Neural progenitor cell (in vitro differentiated cells): ENCODE measurements around the gene PADI3. TPM values are rescaled to one million over a fixed set of nuclear protein-coding genes. Genes with fewer than 3 reads are reported as not detected.
A peak's percentile ranks its signal among the peaks of the same experiment; 100 is the strongest.

ENCODE experiments used
- DNase-seq: peaks from one replicate; pipeline ENCODE4 v3.0.0-alpha.2; 2016; ENCODE audit warnings: low spot score
- H2AFZ ChIP-seq: fragments of 200-600 bp; sonication (generic); replicated peaks from 2 replicates; pipeline ENCODE4 v1.6.1; 2016; ENCODE audit warnings: antibody characterized with exemption
- H3F3A ChIP-seq: fragments of 200-600 bp; sonication (generic); 2 replicates; pipeline ENCODE4 v1.6.1; 2016; ENCODE audit warnings: antibody characterized with exemption, low read depth
- H3K27ac ChIP-seq: fragments of 200-600 bp; sonication (generic); 2 replicates; pipeline ENCODE4 v1.5.1; 2016; ENCODE audit warnings: mild to moderate bottlenecking
- H3K27me3 ChIP-seq: fragments of 200-600 bp; sonication (generic); 2 replicates; pipeline ENCODE4 v1.6.1; 2016; ENCODE audit warnings: mild to moderate bottlenecking, moderate library complexity
- H3K36me3 ChIP-seq: fragments of 200-600 bp; sonication (generic); 2 replicates; pipeline ENCODE4 v1.5.1; 2016
- H3K4me1 ChIP-seq: fragments of 200-600 bp; sonication (generic); 2 replicates; pipeline ENCODE4 v1.6.1; 2016; ENCODE audit warnings: mixed run types
- H3K4me2 ChIP-seq: fragments of 200-600 bp; sonication (generic); 2 replicates; pipeline ENCODE4 v1.6.1; 2016
- H3K4me3 ChIP-seq: fragments of 200-600 bp; sonication (generic); 2 replicates; pipeline ENCODE4 v1.5.1; 2016
- H3K79me2 ChIP-seq: fragments of 200-600 bp; sonication (generic); 2 replicates; pipeline ENCODE4 v1.6.1; 2016; ENCODE audit warnings: low read depth
- H3K9ac ChIP-seq: fragments of 200-600 bp; sonication (generic); 2 replicates; pipeline ENCODE4 v1.6.1; 2016
- H3K9me3 ChIP-seq: fragments of 200-600 bp; sonication (generic); 2 replicates; pipeline ENCODE4 v1.5.1; 2016; ENCODE audit warnings: low read depth
- H4K20me1 ChIP-seq: fragments of 200-600 bp; sonication (generic); 2 replicates; pipeline ENCODE4 v1.6.1; 2016; ENCODE audit warnings: low read depth
- H3K27ac Mint-ChIP-seq: 3 replicates; pipeline ENCODE4 v1.8.0; 2021; ENCODE audit warnings: mixed read lengths
- H3K27me3 Mint-ChIP-seq: 2 replicates; pipeline ENCODE4 v1.8.0; 2022; ENCODE audit warnings: low read depth, mild to moderate bottlenecking, inconsistent platforms, moderate library complexity, mixed read lengths; ENCODE audit not compliant: insufficient read depth
- H3K36me3 Mint-ChIP-seq: 3 replicates; pipeline ENCODE4 v1.8.0; 2021; ENCODE audit warnings: mixed read lengths
- H3K4me1 Mint-ChIP-seq: 3 replicates; pipeline ENCODE4 v1.8.0; 2021; ENCODE audit warnings: mixed read lengths
- H3K4me3 Mint-ChIP-seq: 3 replicates; pipeline ENCODE4 v1.8.0; 2021; ENCODE audit warnings: mild to moderate bottlenecking, moderate library complexity, mixed read lengths
- H3K9me3 Mint-ChIP-seq: 3 replicates; pipeline ENCODE4 v1.8.0; 2020; ENCODE audit warnings: mixed read lengths
- CTCF ChIP-seq: fragments of 200-600 bp; sonication (generic); IDR thresholded peaks from 2 replicates; pipeline ENCODE4 v1.5.1; 2017; ENCODE audit warnings: antibody characterized with exemption, mild to moderate bottlenecking
- EZH2 ChIP-seq: fragments of 200-600 bp; sonication (generic); IDR thresholded peaks from 2 replicates; pipeline ENCODE4 v1.6.1; 2017; ENCODE audit warnings: antibody characterized with exemption, mild to moderate bottlenecking, moderate library complexity
- EZH2phosphoT487 ChIP-seq: fragments of 200-600 bp; sonication (generic); IDR thresholded peaks from 2 replicates; pipeline ENCODE4 v1.6.1; 2017; ENCODE audit warnings: antibody characterized with exemption
- total RNA-seq: library from RNA; depleted of rRNA; stranded (reverse); fragments of >200 nt; gene quantifications from 2 replicates; pipeline ENCODE4 v1.2.3, GENCODE V29; 2015; ENCODE audit warnings: low replicate concordance

The PADI3 gene
- total RNA-seq, result 1.0 and 2.0 TPM in 2 replicates

DNA sequence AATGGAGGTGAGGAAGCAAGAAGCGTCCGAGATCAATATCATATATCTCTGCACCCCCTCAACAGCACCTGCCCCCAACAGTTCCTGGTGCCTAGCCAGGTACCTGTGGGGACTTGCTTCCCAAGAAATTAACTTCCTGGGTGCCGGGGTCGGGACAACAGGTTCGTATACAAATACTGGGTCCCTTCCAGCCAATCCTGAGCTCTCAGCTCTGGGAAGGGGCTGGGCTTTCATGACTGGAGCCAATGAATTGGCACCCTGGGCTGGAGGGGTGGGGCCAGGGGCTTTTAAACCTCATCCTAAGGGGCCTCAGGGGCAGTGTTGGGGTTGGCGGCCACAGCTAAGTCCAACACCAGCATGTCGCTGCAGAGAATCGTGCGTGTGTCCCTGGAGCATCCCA, at the start of gene PADI3:
Gene PADI3, plus strand, starts transcription at position 318 of the 400 bp plus-strand sequence. Its CDS starts 40 bp downstream, at position 358.
- no peak within 1 kb of the TSS for H3K27ac ChIP-seq
- DNase-seq, result peak; percentile 55
- no peak within 1 kb of the TSS for H3K27ac Mint-ChIP-seq
- H3K9ac ChIP-seq, result no peak within 1 kb of the TSS
- no peaks in the 10 kb centered on the region for H3K79me2 ChIP-seq
- H3K36me3 Mint-ChIP-seq, result no peaks in the 10 kb centered on the region
- H3F3A ChIP-seq, result peaks cover 9% of the 10 kb centered on the region
- H3K27me3 ChIP-seq, result no peaks in the 10 kb centered on the region
- H3K4me2 ChIP-seq, result no peak within 1 kb of the TSS
- no peaks in the 10 kb centered on the region for H4K20me1 ChIP-seq
- peaks cover 8% of the 10 kb centered on the region for H3K27me3 Mint-ChIP-seq
- no peaks in the 10 kb centered on the region for H3K36me3 ChIP-seq
- peaks cover 21% of the 10 kb centered on the region for H3K4me1 Mint-ChIP-seq
- no peak within 1 kb of the TSS for H3K4me3 ChIP-seq
- TF ChIP-seq EZH2 (no peak), CTCF (no peak), EZH2phosphoT487 (no peak)
- no peaks in the 10 kb centered on the region for H3K9me3 Mint-ChIP-seq
- no peaks in the 10 kb centered on the region for H3K9me3 ChIP-seq
- H3K4me3 Mint-ChIP-seq, result no peak within 1 kb of the TSS
- H2AFZ ChIP-seq, result peak within 1 kb of the TSS; percentile 10
- peaks cover 18% of the 10 kb centered on the region for H3K4me1 ChIP-seq

DNA sequence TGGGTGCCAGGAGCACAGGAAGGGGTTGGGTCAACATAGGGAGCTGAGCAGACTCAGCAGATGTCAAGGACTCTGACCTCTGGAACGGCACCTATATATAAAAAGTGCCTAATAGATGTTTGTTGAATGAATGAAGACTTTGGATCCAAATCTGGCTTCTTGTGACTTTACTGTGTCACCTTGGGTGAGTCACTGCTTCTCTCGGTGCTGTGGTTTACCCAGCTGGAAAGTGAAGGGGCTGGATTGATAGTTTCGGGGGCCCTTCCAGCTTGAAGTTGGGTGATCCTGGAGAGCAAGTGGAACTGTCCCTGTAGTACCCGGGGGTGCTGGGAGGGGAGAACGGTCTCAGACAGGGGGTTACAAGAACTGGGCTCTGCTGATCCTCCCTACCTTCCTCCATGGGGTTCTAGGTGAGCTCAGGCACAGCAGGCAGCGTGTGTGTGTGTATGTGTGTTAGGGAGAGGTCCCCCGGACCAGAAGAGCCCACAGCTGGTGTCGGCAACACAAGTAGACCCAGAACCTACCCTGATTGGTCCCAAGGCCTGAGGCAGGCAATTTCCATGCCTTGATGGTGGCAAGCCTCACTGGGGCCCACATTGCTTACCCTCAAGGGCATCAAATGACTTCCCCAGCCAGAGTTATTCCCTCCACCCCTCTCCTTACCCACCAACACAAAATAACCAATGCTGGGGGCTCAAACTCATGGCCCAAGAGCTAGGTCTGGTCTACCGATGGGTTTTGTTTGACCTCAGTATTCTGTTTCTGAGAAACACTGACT, 49.4 kb upstream of the PADI3 start:
- Mint-ChIP-seq H3K36me3 (no peaks in the 10 kb centered on the region), H3K9me3 (no peaks in the 10 kb centered on the region), H3K4me1 (peaks cover 46% of the 10 kb centered on the region), H3K27me3 (peaks cover 23% of the 10 kb centered on the region), H3K27ac (peak overlapping the region; percentile 21), H3K4me3 (no peak overlapping the region)
- H4K20me1 ChIP-seq, result no peaks in the 10 kb centered on the region
- H3F3A ChIP-seq, result peaks cover 5% of the 10 kb centered on the region
- H3K27me3 ChIP-seq, result no peaks in the 10 kb centered on the region
- H3K36me3 ChIP-seq, result no peaks in the 10 kb centered on the region
- TF ChIP-seq CTCF (no peak), EZH2phosphoT487 (no peak), EZH2 (no peak)
- no peaks in the 10 kb centered on the region for H3K79me2 ChIP-seq
- no peaks in the 10 kb centered on the region for H3K9me3 ChIP-seq
- peak overlapping the region; percentile 62 for H2AFZ ChIP-seq
- no peak overlapping the region for H3K4me3 ChIP-seq
- no peak overlapping the region for H3K4me2 ChIP-seq
- DNase-seq, result no peak
- H3K4me1 ChIP-seq, result peaks cover 17% of the 10 kb centered on the region
- H3K9ac ChIP-seq, result no peak overlapping the region
- H3K27ac ChIP-seq, result no peak overlapping the region

DNA sequence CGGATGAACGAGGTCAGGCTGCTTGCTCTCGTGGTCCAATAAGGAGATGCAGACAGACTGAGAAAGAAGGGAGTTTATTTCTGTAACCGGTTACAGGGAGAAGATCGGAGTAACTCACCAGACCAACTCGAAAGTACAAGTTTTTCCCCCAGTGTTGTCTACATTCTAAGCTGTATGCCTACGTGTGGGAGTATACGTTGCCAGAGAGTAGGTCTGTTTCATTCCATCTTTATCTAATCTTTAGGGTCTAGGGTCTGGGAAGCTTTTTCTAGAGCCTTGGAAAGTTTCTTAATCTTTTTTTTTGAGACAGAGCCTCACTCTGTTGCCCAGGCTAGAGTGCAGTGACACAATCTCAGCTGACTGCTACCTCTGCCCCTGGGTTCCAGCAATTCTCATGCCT, 48.7 kb upstream of the PADI3 start:
- no peaks in the 10 kb centered on the region for H3K79me2 ChIP-seq
- no peak for DNase-seq
- H3K36me3 ChIP-seq, result no peaks in the 10 kb centered on the region
- Mint-ChIP-seq H3K4me1 (peaks cover 45% of the 10 kb centered on the region), H3K36me3 (no peaks in the 10 kb centered on the region), H3K9me3 (no peaks in the 10 kb centered on the region), H3K4me3 (no peak overlapping the region), H3K27ac (peak overlapping the region; percentile 21), H3K27me3 (peaks cover 25% of the 10 kb centered on the region)
- TF ChIP-seq CTCF (no peak), EZH2 (no peak), EZH2phosphoT487 (no peak)
- H3K9ac ChIP-seq, result no peak overlapping the region
- peak overlapping the region; percentile 62 for H2AFZ ChIP-seq
- H3K4me2 ChIP-seq, result no peak overlapping the region
- no peak overlapping the region for H3K4me3 ChIP-seq
- H3K9me3 ChIP-seq, result no peaks in the 10 kb centered on the region
- H4K20me1 ChIP-seq, result no peaks in the 10 kb centered on the region
- peaks cover 5% of the 10 kb centered on the region for H3F3A ChIP-seq
- H3K27ac ChIP-seq, result no peak overlapping the region
- H3K4me1 ChIP-seq, result peaks cover 17% of the 10 kb centered on the region
- no peaks in the 10 kb centered on the region for H3K27me3 ChIP-seq
